Endothelial cell of umbilical vein (primary cell): ENCODE data around the gene SDE2. TPM values are rescaled to one million over a fixed set of nuclear protein-coding genes. Genes with fewer than 3 reads are reported as not detected.

Experiments used
- BruUV-seq: library from RNA; stranded (reverse); fragments of 400-500 nt; replicated peaks from 2 replicates; lab custom pipeline; 2021; lab: Mats Ljungman, UMichigan
- CTCF ChIA-PET: fragments of 300-600, 350-600 bp; sonication (Branson Sonifier 250); formaldehyde crosslinking; loops from one replicate; lab custom pipeline; 2021; ENCODE audit warnings: antibody characterized with exemption, inconsistent platforms; lab: Charles Lee
- POLR2A ChIA-PET: fragments of 300-600, 350-600 bp; sonication (Branson Sonifier 250); formaldehyde crosslinking; loops from one replicate; lab custom pipeline; 2021; ENCODE audit warnings: antibody characterized with exemption, inconsistent platforms; lab: Charles Lee
- DNase-seq: peaks from one replicate; pipeline ENCODE4 v3.0.0-alpha.2; 2011; ENCODE audit warnings: low read depth, low spot score
- FAIRE-seq: peaks from 2 replicates; lab custom pipeline; 2011; peaks lifted over from hg19 to GRCh38; lab: Jason Lieb, UNC
- H2AFZ ChIP-seq: 2 replicates; pipeline ENCODE4 v1.6.0; 2012; ENCODE audit warnings: low read depth, low read length, control low read depth, inconsistent platforms
- H3K27ac ChIP-seq: 2 replicates; pipeline ENCODE4 v1.5.1; 2011; ENCODE audit warnings: low read depth, mild to moderate bottlenecking, control low read depth, low read length, moderate library complexity; ENCODE audit not compliant: insufficient read depth
- H3K27me3 ChIP-seq, 2 experiments: 2 replicates each; pipeline versions ENCODE4 v1.6.0 to v1.6.1; 2011; ENCODE audit warnings: low read length in 2 of 2, mixed read lengths in 1 of 2; ENCODE audit not compliant: control insufficient read depth in 2 of 2, insufficient read depth in 2 of 2
- H3K36me3 ChIP-seq, 2 experiments: 2 replicates in 1 of 2; 3 replicates in 1 of 2; pipeline ENCODE4 v1.5.1; 2011; ENCODE audit warnings: low read length in 2 of 2, mild to moderate bottlenecking in 1 of 2, moderate library complexity in 1 of 2; ENCODE audit not compliant: control insufficient read depth in 2 of 2, insufficient read depth in 2 of 2; ENCODE audit errors: extremely low read depth in 1 of 2
- H3K4me1 ChIP-seq: 3 replicates; pipeline ENCODE4 v1.5.1; 2011; ENCODE audit warnings: mild to moderate bottlenecking, low read length; ENCODE audit not compliant: control insufficient read depth, insufficient read depth; ENCODE audit errors: extremely low read depth
- H3K4me2 ChIP-seq: 2 replicates; pipeline ENCODE4 v1.6.1; 2011; ENCODE audit warnings: low read length, control low read depth, mixed read lengths; ENCODE audit not compliant: insufficient read depth
- H3K4me3 ChIP-seq, 3 experiments: fragments of 200-600 bp in 1 of 3; sonication (generic), shearing (Covaris generic) in 1 of 3; replicated peaks in 1 of 3; 2 replicates each; pipeline ENCODE4 v1.5.1; 2011 to 2016; ENCODE audit warnings: control low read depth in 3 of 3, low read length in 3 of 3, mild to moderate bottlenecking in 2 of 3, inconsistent platforms in 1 of 3, low read depth in 1 of 3, moderate library complexity in 1 of 3; ENCODE audit not compliant: insufficient read depth in 1 of 3
- H3K79me2 ChIP-seq: 2 replicates; pipeline ENCODE4 v1.6.0; 2012; ENCODE audit warnings: low read length, inconsistent platforms; ENCODE audit not compliant: control insufficient read depth, insufficient read depth
- H3K9ac ChIP-seq: replicated peaks from 2 replicates; pipeline ENCODE3; 2011; ENCODE audit warnings: low read length, control low read depth; ENCODE audit not compliant: insufficient read depth; ENCODE audit errors: extremely low read depth
- H3K9me1 ChIP-seq: replicated peaks from 3 replicates; pipeline ENCODE4 v1.6.0; 2011; ENCODE audit warnings: mild to moderate bottlenecking, low read length; ENCODE audit not compliant: control insufficient read depth, insufficient read depth; ENCODE audit errors: extremely low read depth
- H3K9me3 ChIP-seq: replicated peaks from 2 replicates; pipeline ENCODE4 v1.5.1; 2012; ENCODE audit warnings: low read length, inconsistent platforms; ENCODE audit not compliant: control insufficient read depth, insufficient read depth
- H4K20me1 ChIP-seq: replicated peaks from 2 replicates; pipeline ENCODE3; 2011; ENCODE audit warnings: mild to moderate bottlenecking, low read length; ENCODE audit not compliant: control insufficient read depth, insufficient read depth; ENCODE audit errors: extremely low read depth
- EZH2 ChIP-seq: IDR thresholded peaks from 2 replicates; pipeline ENCODE4 v1.6.1; 2012; ENCODE audit warnings: borderline replicate concordance, low read depth, mild to moderate bottlenecking, moderate library complexity, low read length, inconsistent platforms; ENCODE audit not compliant: severe bottlenecking
- FOS ChIP-seq: IDR thresholded peaks from 2 replicates; pipeline ENCODE4 v1.6.1; 2011; ENCODE audit warnings: mild to moderate bottlenecking, low read length, moderate library complexity, borderline replicate concordance; ENCODE audit not compliant: insufficient read depth
- GATA2 ChIP-seq: IDR thresholded peaks from 2 replicates; pipeline ENCODE4 v1.7.0; 2011; ENCODE audit warnings: low read depth, mild to moderate bottlenecking, moderate library complexity, mixed read lengths, low read length; ENCODE audit not compliant: insufficient read length, insufficient read depth
- JUN ChIP-seq: IDR thresholded peaks from 2 replicates; pipeline ENCODE4 v1.6.1; 2011; ENCODE audit warnings: borderline replicate concordance, low read depth; ENCODE audit not compliant: insufficient read length, insufficient read depth
- MYC ChIP-seq: IDR thresholded peaks from one replicate; pipeline ENCODE4 v1.6.1; 2011; ENCODE audit warnings: mild to moderate bottlenecking, low read depth, low read length
- POLR2A ChIP-seq: IDR thresholded peaks from 2 replicates; pipeline ENCODE4 v1.6.1; 2012; ENCODE audit warnings: low read depth, mild to moderate bottlenecking, control low read depth, low read length
- POLR2AphosphoS5 ChIP-seq: IDR thresholded peaks from 2 replicates; pipeline ENCODE4 v1.6.1; 2012; ENCODE audit warnings: low read depth, mild to moderate bottlenecking, control low read depth, low read length, moderate library complexity; ENCODE audit not compliant: insufficient read depth
- dilution Hi-C: fragments of 300-500 bp; cut with MboI; formaldehyde crosslinking; loops from one replicate; pipeline ENCODE4 v1.15.0; 2019; ENCODE audit warnings: low sequenced_read_pairs; ENCODE audit not compliant: extremely low pct_ligation_motif_present
- intact Hi-C: fragments of 100-400 bp; cut with micrococcal nuclease; formaldehyde crosslinking; loops from one replicate; pipeline ENCODE4 v1.10.0; 2022
- polyA plus RNA-seq, 4 experiments: library from polyadenylated mRNA; depleted of rRNA in 3 of 4; stranded (reverse) in 3 of 4; unstranded in 1 of 4; fragments of >200 nt; gene quantifications; 2 replicates each; pipeline versions ENCODE4 v1.2.1 to v1.2.3, GENCODE V29; 2011 to 2012; ENCODE audit warnings: missing spikeins in 1 of 4
- total RNA-seq: library from RNA; stranded (reverse); gene quantifications from 2 replicates; pipeline ENCODE4 v1.2.3, GENCODE V29; 2021
- TF ChIP-seq, protein P1 (sequence below): IDR thresholded peaks from 2 replicates; pipeline ENCODE4 v1.6.1; 2011; ENCODE audit not compliant: insufficient read depth, insufficient read length
- TF ChIP-seq, protein P2 (sequence below), 2 donors: IDR thresholded peaks; 1 replicate in 1 of 2; 2 replicates in 1 of 2; pipeline ENCODE4 v1.5.1; 2011; ENCODE audit warnings: low read length in 2 of 2, mild to moderate bottlenecking in 2 of 2, moderate library complexity in 2 of 2, control low read depth in 1 of 2, inconsistent platforms in 1 of 2, low read depth in 1 of 2; ENCODE audit not compliant: insufficient read depth in 1 of 2; ENCODE audit errors: extremely low read depth in 1 of 2

Gene SDE2
- total and polyA plus RNA-seq, 2 donors (not counting 3 experiments of a cell fraction or from before 2014, with no cell fraction given), result 11.9 to 16.1 TPM

- no peak for FAIRE-seq
- BruUV-seq, result no TSS peak
Observed at GRCh38 chr1:226041419-226041818, 42.3 kb upstream of the SDE2 start.

More at GRCh38 chr1:226041419-226041818, 42.3 kb upstream of the SDE2 start:
- TF ChIP-seq JUN (no peak), POLR2A (no peak), FOS (no peak), MYC (no peak), EZH2 (no peak), GATA2 (no peak), POLR2AphosphoS5 (no peak)
- TF ChIP-seq, protein P1, sequence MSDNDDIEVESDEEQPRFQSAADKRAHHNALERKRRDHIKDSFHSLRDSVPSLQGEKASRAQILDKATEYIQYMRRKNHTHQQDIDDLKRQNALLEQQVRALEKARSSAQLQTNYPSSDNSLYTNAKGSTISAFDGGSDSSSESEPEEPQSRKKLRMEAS, result no peak
- TF ChIP-seq, protein P2, sequence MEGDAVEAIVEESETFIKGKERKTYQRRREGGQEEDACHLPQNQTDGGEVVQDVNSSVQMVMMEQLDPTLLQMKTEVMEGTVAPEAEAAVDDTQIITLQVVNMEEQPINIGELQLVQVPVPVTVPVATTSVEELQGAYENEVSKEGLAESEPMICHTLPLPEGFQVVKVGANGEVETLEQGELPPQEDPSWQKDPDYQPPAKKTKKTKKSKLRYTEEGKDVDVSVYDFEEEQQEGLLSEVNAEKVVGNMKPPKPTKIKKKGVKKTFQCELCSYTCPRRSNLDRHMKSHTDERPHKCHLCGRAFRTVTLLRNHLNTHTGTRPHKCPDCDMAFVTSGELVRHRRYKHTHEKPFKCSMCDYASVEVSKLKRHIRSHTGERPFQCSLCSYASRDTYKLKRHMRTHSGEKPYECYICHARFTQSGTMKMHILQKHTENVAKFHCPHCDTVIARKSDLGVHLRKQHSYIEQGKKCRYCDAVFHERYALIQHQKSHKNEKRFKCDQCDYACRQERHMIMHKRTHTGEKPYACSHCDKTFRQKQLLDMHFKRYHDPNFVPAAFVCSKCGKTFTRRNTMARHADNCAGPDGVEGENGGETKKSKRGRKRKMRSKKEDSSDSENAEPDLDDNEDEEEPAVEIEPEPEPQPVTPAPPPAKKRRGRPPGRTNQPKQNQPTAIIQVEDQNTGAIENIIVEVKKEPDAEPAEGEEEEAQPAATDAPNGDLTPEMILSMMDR (IDR thresholded peaks at IDR 0.05; ENCODE audit: extremely low read depth in 1 of 2, insufficient read depth in 1 of 2, low read depth in 1 of 2, low read length in 2 of 2), result no peak
- Histone ChIP-seq H3K4me1 (no peaks in the 10 kb centered on the region), H3K36me3 (no peaks in the 10 kb centered on the region), H2AFZ (no peak overlapping the region), H3K4me3 (no peak overlapping the region), H3K9me1 (no peaks in the 10 kb centered on the region), H3K27ac (no peak overlapping the region), H4K20me1 (no peaks in the 10 kb centered on the region), H3K4me2 (no peak overlapping the region), H3K9me3 (no peaks in the 10 kb centered on the region), H3K79me2 (no peaks in the 10 kb centered on the region), H3K9ac (no peak overlapping the region), H3K27me3 (peaks cover 2 to 8% of the 10 kb centered on the region in 2 experiments)
- intact Hi-C loops, result no loop called here
- dilution Hi-C loops, result no loop called here
- CTCF ChIA-PET, result interaction anchor here (1.2 to 1.6 kb wide), 2 partner anchors 23 to 84 kb away, joined by 3 to 9 read pairs; no protein-coding TSS in a partner anchor
- POLR2A ChIA-PET, result no interaction called here
- no peak for DNase-seq
